GM12878 (cell line): ENCODE results near the gene TBC1D8. TPM values are rescaled to one million over a fixed set of nuclear protein-coding genes. Genes with fewer than 3 reads are reported as not detected.

Experiments used
- ATAC-seq: fragments of 200-7000 bp; cut with Tn5 transposase; 3 replicates; pipeline ENCODE4 v1.9.1; 2020; ENCODE audit warnings: mild to moderate bottlenecking, moderate library complexity
- BruUV-seq: library from RNA; stranded (reverse); fragments of 400-500 nt; replicated peaks from 2 replicates; lab custom pipeline; 2021; lab: Mats Ljungman, UMichigan
- CTCF ChIA-PET: fragments of 300-600 bp; sonication (Branson Sonifier 250); formaldehyde crosslinking; extraction: SDS; loops from one replicate; lab custom pipeline; 2021; ENCODE audit warnings: inconsistent platforms; lab: Yijun Ruan, JAX
- POLR2A ChIA-PET: fragments of 350-600 bp; formaldehyde crosslinking; extraction: SDS; loops from one replicate; lab custom pipeline; 2021; ENCODE audit warnings: inconsistent platforms; lab: Charles Lee
- RAD21 ChIA-PET: fragments of 300-600 bp; sonication (Branson Sonifier 250); formaldehyde crosslinking; loops from one replicate; lab custom pipeline; 2023; ENCODE audit warnings: antibody characterized with exemption; ENCODE audit not compliant: unreplicated experiment; lab: Charles Lee
- SMC1A ChIA-PET: fragments of 300-600 bp; sonication (Branson Sonifier 250); formaldehyde crosslinking; loops from one replicate; lab custom pipeline; 2023; ENCODE audit not compliant: unreplicated experiment, uncharacterized antibody; lab: Charles Lee
- DNase-seq: peaks from one replicate; pipeline ENCODE4 v3.0.0-alpha.2; 2011; ENCODE audit warnings: low read depth, low spot score
- FAIRE-seq: peaks from 3 replicates; lab custom pipeline; 2011; peaks lifted over from hg19 to GRCh38; lab: Jason Lieb, UNC
- H2AFZ ChIP-seq: 2 replicates; pipeline ENCODE4 v1.6.0; 2011; ENCODE audit warnings: low read depth, low read length, control low read depth; ENCODE audit not compliant: control insufficient read depth
- H3K27ac ChIP-seq: 2 replicates; pipeline ENCODE4 v1.5.1; 2011; ENCODE audit warnings: control low read depth; ENCODE audit not compliant: control insufficient read depth, insufficient read depth
- H3K27me3 ChIP-seq, 2 experiments: replicated peaks in 1 of 2; 2 replicates each; pipeline versions ENCODE4 v1.6.0 to v1.6.1; 2011; ENCODE audit warnings: low read length in 1 of 2; ENCODE audit not compliant: control insufficient read depth in 2 of 2, insufficient read depth in 2 of 2
- H3K36me3 ChIP-seq, 2 experiments: 2 replicates each; pipeline ENCODE4 v1.5.1; 2011; ENCODE audit warnings: low read length in 1 of 2; ENCODE audit not compliant: control insufficient read depth in 2 of 2, insufficient read depth in 2 of 2
- H3K4me1 ChIP-seq: 2 replicates; pipeline ENCODE4 v1.6.1; 2011; ENCODE audit warnings: mild to moderate bottlenecking, low read length, moderate library complexity, mixed read lengths; ENCODE audit not compliant: control insufficient read depth, insufficient read depth
- H3K4me2 ChIP-seq: 2 replicates; pipeline ENCODE4 v1.6.0; 2011; ENCODE audit warnings: control low read depth; ENCODE audit not compliant: control insufficient read depth, insufficient read depth
- H3K4me3 ChIP-seq: fragments of 200-600 bp; sonication (generic); 2 replicates; pipeline ENCODE4 v1.5.1; 2016
- H3K79me2 ChIP-seq: 2 replicates; pipeline ENCODE4 v1.6.0; 2011; ENCODE audit warnings: low read length; ENCODE audit not compliant: control insufficient read depth, insufficient read depth
- H3K9ac ChIP-seq: 2 replicates; pipeline ENCODE4 v1.8.0; 2011; ENCODE audit warnings: low read length, control low read depth, mixed read lengths; ENCODE audit not compliant: control insufficient read depth, insufficient read depth
- H3K9me3 ChIP-seq: replicated peaks from 3 replicates; pipeline ENCODE4 v1.5.1; 2011; ENCODE audit warnings: mild to moderate bottlenecking, low read length; ENCODE audit not compliant: control insufficient read depth, insufficient read depth
- H4K20me1 ChIP-seq: 2 replicates; pipeline ENCODE4 v1.6.0; 2011; ENCODE audit not compliant: control insufficient read depth, insufficient read depth
- BHLHE40 ChIP-seq, 2 experiments: fragments of 450-650 bp in 1 of 2; IDR thresholded peaks; 2 replicates each; pipeline ENCODE4 v1.6.1; 2011 to 2017; ENCODE audit warnings: low read depth in 2 of 2, borderline replicate concordance in 1 of 2, improper control_type of control experiment in 1 of 2, low read length in 1 of 2, mild to moderate bottlenecking in 1 of 2
- CBX5 ChIP-seq: sonication (generic); IDR thresholded peaks from 2 replicates; pipeline ENCODE4 v1.6.1; 2016; ENCODE audit warnings: low read depth, moderate library complexity, mild to moderate bottlenecking, inconsistent platforms
- EED ChIP-seq: sonication (generic); IDR thresholded peaks from 2 replicates; pipeline ENCODE4 v1.6.1; 2016; ENCODE audit warnings: antibody characterized with exemption, low read depth
- HDGF ChIP-seq: fragments of 450-650 bp; IDR thresholded peaks from 2 replicates; pipeline ENCODE4 v1.6.1; 2016; ENCODE audit warnings: antibody characterized with exemption
- IKZF1 ChIP-seq: fragments of 450-650 bp; conservative IDR thresholded peaks from 2 replicates; pipeline ENCODE4 v1.6.1; 2017; ENCODE audit warnings: antibody characterized with exemption, mild to moderate bottlenecking
- MEF2B ChIP-seq: fragments of 450-650 bp; IDR thresholded peaks from 2 replicates; pipeline ENCODE4 v1.6.1; 2018; ENCODE audit warnings: mild to moderate bottlenecking, moderate library complexity; ENCODE audit not compliant: partially characterized antibody, poor library complexity, severe bottlenecking
- MTA3 ChIP-seq: IDR thresholded peaks from 2 replicates; pipeline ENCODE4 v1.6.1; 2012; ENCODE audit warnings: low read length, inconsistent platforms, borderline replicate concordance
- MXI1 ChIP-seq: fragments of 150-350 bp; IDR thresholded peaks from 2 replicates; pipeline ENCODE4 v1.6.1; 2011; ENCODE audit warnings: low read depth, mild to moderate bottlenecking, inconsistent platforms, low read length, improper control_type of control experiment
- SPI1 ChIP-seq: IDR thresholded peaks from 2 replicates; pipeline ENCODE4 v1.6.1; 2011; ENCODE audit warnings: low read depth, mild to moderate bottlenecking, low read length, moderate library complexity, borderline replicate concordance; ENCODE audit not compliant: insufficient read depth
- SRF ChIP-seq, 2 experiments: IDR thresholded peaks; 2 replicates each; pipeline ENCODE4 v1.6.1; 2011; ENCODE audit warnings: low read depth in 2 of 2, low read length in 2 of 2, mild to moderate bottlenecking in 1 of 2, moderate library complexity in 1 of 2
- TARDBP ChIP-seq: IDR thresholded peaks from 2 replicates; pipeline ENCODE4 v1.6.1; 2016; ENCODE audit warnings: borderline replicate concordance
- TCF3 ChIP-seq: IDR thresholded peaks from 2 replicates; pipeline ENCODE4 v1.6.1; 2012; ENCODE audit warnings: low read depth, mild to moderate bottlenecking, low read length, borderline replicate concordance; ENCODE audit not compliant: insufficient read depth
- TCF7 ChIP-seq: IDR thresholded peaks from 2 replicates; pipeline ENCODE4 v1.6.1; 2014; ENCODE audit warnings: antibody characterized with exemption, borderline replicate concordance
- in situ Hi-C: fragments of 300-500 bp; cut with MboI; formaldehyde crosslinking; loops from 9 replicates; pipeline ENCODE4 v1.14.3; 2018; ENCODE audit warnings: mixed read lengths
- intact Hi-C: fragments of 100-400 bp; cut with micrococcal nuclease; formaldehyde crosslinking; loops from one replicate; pipeline ENCODE4 v1.14.2; 2022; ENCODE audit not compliant: unreplicated experiment
- polyA plus RNA-seq, 11 experiments: library from polyadenylated mRNA; depleted of rRNA in 4 of 11; unstranded in 6 of 11; stranded (reverse) in 5 of 11; fragments of >200 nt; fragmentation: Nextera tagmentation in 4 of 11; fragmentation: Illumina TruSeq in 1 of 11; extraction: Ambion mirVana in 4 of 11; extraction: Trizol in 1 of 11; gene quantifications; 1 replicate in 1 of 11; 2 replicates in 10 of 11; pipeline versions ENCODE4 v1.2.1 to v1.2.3, GENCODE V29; 2011 to 2016; ENCODE audit warnings: inconsistent platforms in 2 of 11, missing spikeins in 2 of 11, low read depth in 1 of 11
- total RNA-seq, 4 experiments: library from RNA; depleted of rRNA in 3 of 4; stranded (reverse); fragments of >200 nt in 3 of 4; fragmentation: Illumina TruSeq in 1 of 4; extraction: Trizol in 1 of 4; gene quantifications; 2 replicates each; pipeline versions ENCODE4 v1.2.1 to v1.2.3, GENCODE V29; 2013 to 2021
- TF ChIP-seq, protein P1 (sequence below): IDR thresholded peaks from 2 replicates; pipeline ENCODE4 v1.6.1; 2011; ENCODE audit warnings: borderline replicate concordance, low read depth, mild to moderate bottlenecking, moderate library complexity, low read length; ENCODE audit not compliant: insufficient read depth, poor library complexity, severe bottlenecking
- TF ChIP-seq, protein P2 (sequence below): IDR thresholded peaks from 2 replicates; pipeline ENCODE4 v1.6.1; 2011; ENCODE audit warnings: mild to moderate bottlenecking, low read depth, low read length, moderate library complexity; ENCODE audit not compliant: insufficient replicate concordance
- TF ChIP-seq, protein P3 (sequence below): fragments of 450-650 bp; IDR thresholded peaks from 2 replicates; pipeline ENCODE4 v1.6.1; 2017; ENCODE audit warnings: mild to moderate bottlenecking
- TF ChIP-seq, protein P4 (sequence below): IDR thresholded peaks from 2 replicates; pipeline ENCODE4 v1.6.1; 2012; ENCODE audit warnings: low read depth, low read length, improper control_type of control experiment

Gene TBC1D8
- total and polyA plus RNA-seq, 10 of the 15 experiments (the other 5 are each of a cell fraction or from before 2014, with no cell fraction given) = 0.80 to 4.9 (median 4.4) TPM

DNA sequence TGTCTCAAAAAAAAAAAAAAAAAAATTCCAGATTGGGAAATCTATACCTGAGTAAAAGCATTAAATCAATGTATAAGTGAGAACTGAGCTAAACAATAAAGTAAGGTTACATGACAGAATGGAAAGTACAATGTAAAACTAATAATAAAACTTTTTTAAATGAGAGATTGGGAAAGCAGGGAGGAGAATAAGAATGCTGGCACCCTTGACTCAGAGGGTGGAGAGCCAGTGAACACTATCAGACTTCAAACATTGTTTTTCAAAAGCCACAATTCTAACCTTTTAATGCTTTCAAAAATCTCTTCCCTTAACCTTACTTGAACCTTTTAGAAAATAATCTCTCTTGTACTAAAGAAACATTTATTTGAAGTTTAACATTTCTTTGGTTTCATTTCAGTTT is 63.5 kb downstream of the TBC1D8 start:
- Histone ChIP-seq H3K27me3 (no peaks in the 10 kb centered on the region), H3K9me3 (no peaks in the 10 kb centered on the region), H3K36me3 (no peaks in the 10 kb centered on the region), H3K4me2 (no peak overlapping the region), H4K20me1 (no peaks in the 10 kb centered on the region), H3K27ac (no peak overlapping the region), H3K79me2 (no peaks in the 10 kb centered on the region; the same call in 1 of the 2 replicates), H3K4me1 (peaks cover 27% of the 10 kb centered on the region), H3K9ac (no peak overlapping the region), H3K4me3 (no peak overlapping the region), H2AFZ (no peak overlapping the region)
- ATAC-seq (no peak), DNase-seq (no peak), FAIRE-seq (no peak)
- ChIA-PET RAD21 (interaction anchor here (1.1 kb wide), 1 partner anchor 22 kb away, joined by 5 read pairs; no protein-coding TSS in a partner anchor), SMC1A (interaction anchor here (0.7 to 2.0 kb wide), 2 partner anchors 22 to 259 kb away, joined by 3 to 5 read pairs; no protein-coding TSS in a partner anchor), CTCF (interaction anchor here (0.6 kb wide), 1 partner anchor 306 kb away, joined by 3 read pairs; no protein-coding TSS in a partner anchor), POLR2A (no interaction called here)
- no TSS peak for BruUV-seq
- intact Hi-C loops = loop anchor here (2.0 to 5.0 kb wide), 3 partner anchors 23 to 65 kb away; no protein-coding TSS in a partner anchor
- in situ Hi-C loops = no loop called here
- TF ChIP-seq, protein P1, sequence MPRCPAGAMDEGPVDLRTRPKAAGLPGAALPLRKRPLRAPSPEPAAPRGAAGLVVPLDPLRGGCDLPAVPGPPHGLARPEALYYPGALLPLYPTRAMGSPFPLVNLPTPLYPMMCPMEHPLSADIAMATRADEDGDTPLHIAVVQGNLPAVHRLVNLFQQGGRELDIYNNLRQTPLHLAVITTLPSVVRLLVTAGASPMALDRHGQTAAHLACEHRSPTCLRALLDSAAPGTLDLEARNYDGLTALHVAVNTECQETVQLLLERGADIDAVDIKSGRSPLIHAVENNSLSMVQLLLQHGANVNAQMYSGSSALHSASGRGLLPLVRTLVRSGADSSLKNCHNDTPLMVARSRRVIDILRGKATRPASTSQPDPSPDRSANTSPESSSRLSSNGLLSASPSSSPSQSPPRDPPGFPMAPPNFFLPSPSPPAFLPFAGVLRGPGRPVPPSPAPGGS = no peak
- no peak for TF ChIP-seq MEF2B
- TF ChIP-seq MXI1 = no peak
- TF ChIP-seq MTA3 = no peak
- no peak for TF ChIP-seq TCF3
- TF ChIP-seq, protein P2, sequence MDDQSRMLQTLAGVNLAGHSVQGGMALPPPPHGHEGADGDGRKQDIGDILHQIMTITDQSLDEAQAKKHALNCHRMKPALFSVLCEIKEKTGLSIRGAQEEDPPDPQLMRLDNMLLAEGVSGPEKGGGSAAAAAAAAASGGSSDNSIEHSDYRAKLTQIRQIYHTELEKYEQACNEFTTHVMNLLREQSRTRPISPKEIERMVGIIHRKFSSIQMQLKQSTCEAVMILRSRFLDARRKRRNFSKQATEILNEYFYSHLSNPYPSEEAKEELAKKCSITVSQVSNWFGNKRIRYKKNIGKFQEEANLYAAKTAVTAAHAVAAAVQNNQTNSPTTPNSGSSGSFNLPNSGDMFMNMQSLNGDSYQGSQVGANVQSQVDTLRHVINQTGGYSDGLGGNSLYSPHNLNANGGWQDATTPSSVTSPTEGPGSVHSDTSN = no peak
- no peak for TF ChIP-seq BHLHE40 (IDR thresholded peaks at IDR 0.05; ENCODE audit: borderline replicate concordance in 1 of 2, low read depth in 2 of 2, low read length in 1 of 2)
- TF ChIP-seq HDGF = no peak
- TF ChIP-seq, protein P3, sequence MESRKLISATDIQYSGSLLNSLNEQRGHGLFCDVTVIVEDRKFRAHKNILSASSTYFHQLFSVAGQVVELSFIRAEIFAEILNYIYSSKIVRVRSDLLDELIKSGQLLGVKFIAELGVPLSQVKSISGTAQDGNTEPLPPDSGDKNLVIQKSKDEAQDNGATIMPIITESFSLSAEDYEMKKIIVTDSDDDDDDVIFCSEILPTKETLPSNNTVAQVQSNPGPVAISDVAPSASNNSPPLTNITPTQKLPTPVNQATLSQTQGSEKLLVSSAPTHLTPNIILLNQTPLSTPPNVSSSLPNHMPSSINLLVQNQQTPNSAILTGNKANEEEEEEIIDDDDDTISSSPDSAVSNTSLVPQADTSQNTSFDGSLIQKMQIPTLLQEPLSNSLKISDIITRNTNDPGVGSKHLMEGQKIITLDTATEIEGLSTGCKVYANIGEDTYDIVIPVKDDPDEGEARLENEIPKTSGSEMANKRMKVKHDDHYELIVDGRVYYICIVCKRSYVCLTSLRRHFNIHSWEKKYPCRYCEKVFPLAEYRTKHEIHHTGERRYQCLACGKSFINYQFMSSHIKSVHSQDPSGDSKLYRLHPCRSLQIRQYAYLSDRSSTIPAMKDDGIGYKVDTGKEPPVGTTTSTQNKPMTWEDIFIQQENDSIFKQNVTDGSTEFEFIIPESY = no peak
- TF ChIP-seq SRF (IDR thresholded peaks at IDR 0.05; ENCODE audit: low read depth in 2 of 2, low read length in 2 of 2) = no peak
- no peak for TF ChIP-seq TCF7
- no peak for TF ChIP-seq IKZF1
- TF ChIP-seq CBX5 = no peak
- TF ChIP-seq, protein P4, sequence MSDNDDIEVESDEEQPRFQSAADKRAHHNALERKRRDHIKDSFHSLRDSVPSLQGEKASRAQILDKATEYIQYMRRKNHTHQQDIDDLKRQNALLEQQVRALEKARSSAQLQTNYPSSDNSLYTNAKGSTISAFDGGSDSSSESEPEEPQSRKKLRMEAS = no peak
- TF ChIP-seq TARDBP = no peak
- TF ChIP-seq EED = no peak
- TF ChIP-seq SPI1 = no peak
